Psoas muscle (tissue), 8 donors: Measurements from ENCODE around the gene ZNF366. TPM values are rescaled to one million over a fixed set of nuclear protein-coding genes. Genes with fewer than 3 reads are reported as not detected.

ENCODE experiments used
- ATAC-seq, 4 donors: fragments of 200-7000 bp; cut with Tn5 transposase; one replicate each; pipeline ENCODE4 v1.9.1; 2020; ENCODE audit warnings: moderate library complexity in 3 of 4, mild to moderate bottlenecking in 2 of 4
- DNase-seq, 2 donors: peaks; one replicate each; pipeline ENCODE4 v3.0.0-alpha.2; 2020
- H3K27ac ChIP-seq: fragments of 200-600 bp; one replicate; pipeline ENCODE4 v1.8.0; 2022
- H3K27me3 ChIP-seq, 3 donors: fragments of 200-600 bp in 1 of 3; one replicate each; pipeline versions ENCODE4 v1.6.1 to v1.8.0; 2013 to 2022; ENCODE audit warnings: low read length in 2 of 3, mild to moderate bottlenecking in 2 of 3, moderate library complexity in 1 of 3; ENCODE audit not compliant: insufficient read depth in 3 of 3
- H3K36me3 ChIP-seq, 2 donors: fragments of 200-600 bp in 1 of 2; one replicate each; pipeline versions ENCODE4 v1.6.1 to v1.8.0; 2013 to 2022; ENCODE audit warnings: low read depth in 1 of 2, mild to moderate bottlenecking in 1 of 2, moderate library complexity in 1 of 2; ENCODE audit not compliant: insufficient read depth in 1 of 2
- H3K4me1 ChIP-seq: fragments of 200-600 bp; one replicate; pipeline ENCODE4 v1.8.0; 2022
- H3K4me3 ChIP-seq: fragments of 200-600 bp; one replicate; pipeline ENCODE4 v1.8.0; 2022; ENCODE audit warnings: mild to moderate bottlenecking
- H3K9me3 ChIP-seq: fragments of 200-600 bp; one replicate; pipeline ENCODE4 v1.8.0; 2022
- CTCF ChIP-seq: fragments of 200-600 bp; IDR thresholded peaks from one replicate; pipeline ENCODE4 v1.8.0; 2022; ENCODE audit warnings: antibody characterized with exemption
- WGBS, 3 donors: extraction: QIAGEN DNeasy Blood & Tissue Kit; methylation state at CpG; one replicate each; pipeline versions ENCODE4 v1.1.6 to v1.1.7; 2013; 5-methylcytosine and 5-hydroxymethylcytosine counted together
- intact Hi-C, 2 donors: fragments of 100-400 bp; cut with DNase I; formaldehyde crosslinking; loops; one replicate each; pipeline versions ENCODE4 v1.11.0 to v1.14.2; 2022
- polyA plus RNA-seq, 3 donors: library from polyadenylated mRNA; stranded (reverse); fragments of 200-250 nt; gene quantifications; one replicate each; pipeline ENCODE4 v1.2.3, GENCODE V29; 2013
- total RNA-seq, 4 donors: library from RNA; stranded (reverse); fragmentation: NEBNext Ultra II Directional in 2 of 4; extraction: Animal tissue kit (Norgen Biotek cat#: 25700) in 2 of 4; gene quantifications; one replicate each; pipeline versions ENCODE4 v1.2.1 to v1.2.4, GENCODE V29; 2021 to 2023
- donor health status: healthy with polysubstance abuse.
- donor health status: DM: no; HTN: no; CAD: no; lungs with moderate emphysema.
- donor health status: Bipolar disorder and iron deficiency.
- donor health status: healthy.
- donor health status: DM: yes; HTN: yes; CAD: no.
- donor health status: DM: no; HTN: no; CAD: no.
- donor health status: DM: no; HTN: no; CAD: no.
- donor health status: DM: yes; HTN: yes; CAD: no.

Gene ZNF366
- total and polyA plus RNA-seq, 7 donors = 1.2 to 6.6 (median 3.4) TPM

GRCh38 chr5:72427488-72428437 is 79.4 kb downstream of the ZNF366 start:
- DNase-seq = no peak
- Histone ChIP-seq H3K27ac (peak overlapping the region; percentile 76), H3K4me1 (peaks cover 25% of the 10 kb centered on the region), H3K27me3 (no peaks in the 10 kb centered on the region), H3K9me3 (no peaks in the 10 kb centered on the region), H3K4me3 (no peak overlapping the region), H3K36me3 (no peaks in the 10 kb centered on the region)
- intact Hi-C loops = loop anchor here (5.0 kb wide), 1 partner anchor 35 kb away; no protein-coding TSS in a partner anchor
- WGBS, 3 donors = 3 to 9% (median 8%) methylated on average over 6 of the region's 6 CpGs
- peak; percentile 96 to 98 (median 98) for ATAC-seq
- no peak for TF ChIP-seq CTCF

- no peaks in the 10 kb centered on the region for H3K27me3 ChIP-seq
- DNase-seq (no peak), ATAC-seq (no peak)
- H3K4me3 ChIP-seq = no peak overlapping the region
- WGBS, 3 donors = 22 to 31% (median 24%) methylated on average over 2 of the region's 2 CpGs
- peak overlapping the region; percentile 76 for H3K27ac ChIP-seq
- peaks cover 24% of the 10 kb centered on the region for H3K4me1 ChIP-seq
- TF ChIP-seq CTCF = no peak
- no peaks in the 10 kb centered on the region for H3K36me3 ChIP-seq
- H3K9me3 ChIP-seq = no peaks in the 10 kb centered on the region
- intact Hi-C loops = loop anchor here (5.0 kb wide), 1 partner anchor 35 kb away; no protein-coding TSS in a partner anchor
Observed at GRCh38 chr5:72427016-72427415, 80.2 kb downstream of the ZNF366 start.

GRCh38 chr5:72426019-72426418 is 81.2 kb downstream of the ZNF366 start:
- H3K4me1 ChIP-seq = peaks cover 24% of the 10 kb centered on the region
- no peak overlapping the region for H3K27ac ChIP-seq
- intact Hi-C loops = loop anchor here (5.0 kb wide), 1 partner anchor 34 kb away; no protein-coding TSS in a partner anchor
- no peak for TF ChIP-seq CTCF
- DNase-seq (no peak), ATAC-seq (no peak)
- H3K4me3 ChIP-seq = no peak overlapping the region
- H3K27me3 ChIP-seq = no peaks in the 10 kb centered on the region
- H3K9me3 ChIP-seq = no peaks in the 10 kb centered on the region
- no peaks in the 10 kb centered on the region for H3K36me3 ChIP-seq

GRCh38 chr5:72418271-72418670 is 88.9 kb downstream of the ZNF366 start:
- H3K27ac ChIP-seq = no peak overlapping the region
- H3K36me3 ChIP-seq = no peaks in the 10 kb centered on the region
- H3K4me3 ChIP-seq = no peak overlapping the region
- intact Hi-C loops = no loop called here
- WGBS, 3 donors = 91 to 92% (median 92%) methylated on average over 9 of the region's 9 CpGs
- DNase-seq (no peak), ATAC-seq (no peak)
- no peaks in the 10 kb centered on the region for H3K4me1 ChIP-seq
- no peak for TF ChIP-seq CTCF
- H3K27me3 ChIP-seq = no peaks in the 10 kb centered on the region
- no peaks in the 10 kb centered on the region for H3K9me3 ChIP-seq
